Measurements from ENCODE around the gene CDT1.
"Not testable (repeated sequence)": the region's sequence is repeated elsewhere in the genome, so short reads cannot be mapped to it uniquely, and the experiment has no call there.

The CDT1 gene

DNA sequence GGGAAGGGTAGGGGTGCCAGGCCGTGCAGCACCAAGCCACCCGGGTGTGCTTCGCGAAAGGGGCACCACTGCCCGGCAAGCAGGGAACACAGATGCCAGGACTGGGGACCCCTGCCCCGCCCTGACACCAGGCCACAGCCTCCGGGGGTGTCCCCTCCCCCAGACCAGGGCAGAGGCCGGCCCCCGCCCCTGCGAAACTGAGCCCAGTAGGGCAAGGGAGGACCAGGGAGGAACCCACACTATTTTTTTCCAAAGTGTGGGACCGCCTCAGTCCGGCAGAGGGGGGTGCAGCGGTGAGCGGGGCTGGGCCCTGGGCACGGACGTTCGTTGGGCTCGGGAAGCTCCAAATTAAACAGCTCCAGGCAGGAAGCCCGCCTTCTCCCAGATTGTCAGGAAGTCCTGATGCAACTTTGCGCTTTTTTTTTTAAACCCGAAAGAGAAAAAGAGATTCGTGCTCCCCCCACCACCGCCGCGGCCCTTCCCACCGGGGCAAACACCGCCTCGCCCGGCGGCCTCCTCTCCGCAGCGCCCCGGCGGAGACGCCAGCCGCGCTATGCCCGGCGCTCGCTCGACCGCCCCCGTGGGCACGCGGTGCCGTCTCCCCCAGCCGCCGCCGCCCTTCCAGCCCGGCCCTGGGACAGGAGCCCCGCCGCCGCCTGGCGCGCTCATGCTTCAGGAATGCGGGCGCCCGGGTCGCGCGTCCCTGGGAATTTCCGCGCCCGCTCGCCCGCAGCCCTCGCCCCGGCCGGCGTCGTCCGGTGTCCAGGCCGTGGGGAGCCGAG is 19.3 kb upstream of the CDT1 start:
- no peak for DNase-seq

DNA sequence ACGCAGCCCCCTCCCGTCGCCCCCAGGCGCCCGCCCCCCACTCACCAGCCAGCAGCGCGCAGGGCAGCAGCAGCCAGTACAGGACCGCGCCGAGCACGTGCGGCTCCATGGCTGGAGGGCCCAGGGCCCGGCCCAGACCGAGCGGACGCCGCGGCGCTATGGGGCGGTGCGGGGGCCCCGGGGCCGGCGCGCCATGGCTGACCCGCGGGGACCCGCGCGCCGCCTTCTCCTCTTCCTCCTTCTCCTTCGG is 18.8 kb upstream of the CDT1 start:
- no peak for DNase-seq

DNA sequence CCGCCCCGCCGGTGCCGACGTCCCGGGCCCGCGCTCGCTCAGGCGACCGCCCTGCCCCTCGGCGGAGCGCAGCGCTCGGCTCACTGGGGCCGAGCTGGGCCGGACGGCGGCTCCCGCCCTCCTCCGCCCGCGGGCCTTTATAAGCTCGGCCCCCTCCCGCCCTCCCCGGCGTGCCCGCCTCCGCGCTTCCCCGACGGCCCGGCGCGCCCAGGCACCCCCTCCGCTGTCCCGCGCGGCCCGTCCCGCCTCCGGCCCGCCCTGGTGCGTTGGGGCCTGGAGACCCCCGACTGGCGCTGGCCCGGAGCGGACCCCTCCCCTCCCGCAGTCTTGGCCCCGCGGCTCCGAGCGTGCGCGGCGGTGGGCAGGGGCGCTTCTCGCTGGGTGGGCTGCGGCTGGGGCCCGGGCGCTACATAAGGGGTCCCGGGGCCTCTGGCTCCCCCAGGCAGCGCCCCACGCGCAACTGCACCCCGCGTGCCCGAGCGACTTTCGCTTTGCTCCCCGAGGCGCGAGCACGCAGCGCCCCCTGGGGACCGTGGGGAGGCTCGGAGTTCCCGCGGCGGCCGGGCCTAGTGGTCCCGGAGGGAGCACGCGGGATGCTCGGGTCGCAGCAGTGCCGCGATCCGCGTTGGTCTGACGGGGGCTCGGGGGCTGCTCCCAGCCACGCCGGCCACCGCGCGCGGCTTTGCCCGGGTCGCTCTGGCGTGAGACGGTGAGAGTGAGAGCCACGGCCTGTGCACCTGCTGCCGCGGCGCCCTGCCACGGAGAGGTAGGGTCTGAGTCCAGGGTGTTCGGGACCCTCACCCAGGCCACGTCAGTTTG is 18.3 kb upstream of the CDT1 start, which contains the start of gene PIEZO1:
PIEZO1 (minus strand) TSS at position 115 of the 819 bp plus-strand sequence. CDS start 256 bp downstream, outside the sequence.
- no peak for DNase-seq

DNA sequence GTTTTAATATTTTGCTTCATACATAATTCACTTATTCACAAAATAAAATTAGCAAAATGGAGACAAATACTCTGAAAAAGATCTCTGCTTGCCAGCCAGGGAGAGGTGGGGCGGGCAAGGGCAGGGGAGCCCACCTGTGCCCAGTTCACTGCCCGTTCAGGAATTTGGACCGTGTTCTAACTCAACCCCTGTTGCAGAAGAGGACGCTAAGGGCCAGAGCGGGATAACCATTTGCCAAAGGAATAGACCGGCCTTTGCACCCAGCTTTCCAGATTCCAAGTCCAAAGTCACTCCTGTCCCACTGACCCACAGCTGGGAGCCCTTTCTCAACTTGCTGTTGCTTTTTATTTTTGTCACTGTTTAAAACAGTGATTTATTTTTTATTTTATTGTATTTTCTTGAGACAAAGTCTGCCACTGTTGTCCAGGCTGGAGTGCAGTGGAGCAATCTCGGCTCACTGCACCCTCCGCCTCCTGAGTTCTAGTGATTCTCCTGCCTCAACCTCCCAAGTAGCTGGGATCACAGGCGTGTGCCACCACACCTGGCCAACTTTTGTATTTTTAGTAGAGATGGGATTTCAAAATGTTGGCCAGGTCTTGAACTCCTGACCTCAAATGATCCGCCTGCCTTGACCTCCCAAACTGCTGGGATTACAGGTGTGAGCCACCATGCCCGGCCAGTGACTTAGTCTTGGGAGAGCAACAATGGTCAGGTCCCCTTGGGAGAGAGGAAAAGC is 15.8 kb upstream of the CDT1 start:
- DNase-seq, result no peak

DNA sequence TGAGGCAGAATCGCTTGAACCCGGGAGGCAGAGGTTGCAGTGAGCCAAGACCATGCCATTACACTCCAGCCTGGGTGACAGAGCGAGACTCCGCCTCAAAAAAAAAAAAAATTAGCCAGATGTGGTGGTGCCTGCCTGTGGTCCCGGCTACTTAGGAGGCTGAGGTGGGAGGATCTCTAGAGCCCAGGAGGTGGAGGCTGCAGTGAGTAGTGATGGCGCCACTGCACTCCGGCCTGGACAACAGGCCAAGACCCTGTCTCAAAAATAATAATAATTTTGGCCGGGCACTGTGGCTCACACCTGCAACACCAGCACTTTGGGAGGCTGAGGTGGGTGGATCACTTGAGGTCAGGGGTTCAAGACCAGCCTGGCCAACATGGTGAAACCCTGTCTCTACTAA is 14.8 kb upstream of the CDT1 start:
- DNase-seq, result not testable (repeated sequence)

DNA sequence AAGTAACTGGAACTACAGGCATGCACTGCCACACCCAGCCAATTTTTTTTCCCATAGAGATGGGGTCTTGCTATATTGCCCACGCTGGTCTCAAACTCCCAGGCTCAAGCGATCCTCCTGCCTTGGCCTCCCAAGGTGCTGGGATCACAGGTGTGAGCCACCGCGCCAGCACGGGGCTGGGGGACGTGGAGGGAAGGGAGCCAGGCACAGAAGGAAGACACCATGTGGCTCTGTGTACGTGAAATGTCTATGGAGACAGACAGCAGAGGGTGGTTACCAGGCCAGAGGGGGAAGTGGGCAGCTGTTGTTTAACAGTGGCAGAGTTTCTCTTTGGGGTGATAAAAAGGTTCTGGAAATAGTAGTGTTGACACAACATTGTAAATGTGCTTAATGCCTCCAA is 14.0 kb upstream of the CDT1 start:
- DNase-seq, result no peak

DNA sequence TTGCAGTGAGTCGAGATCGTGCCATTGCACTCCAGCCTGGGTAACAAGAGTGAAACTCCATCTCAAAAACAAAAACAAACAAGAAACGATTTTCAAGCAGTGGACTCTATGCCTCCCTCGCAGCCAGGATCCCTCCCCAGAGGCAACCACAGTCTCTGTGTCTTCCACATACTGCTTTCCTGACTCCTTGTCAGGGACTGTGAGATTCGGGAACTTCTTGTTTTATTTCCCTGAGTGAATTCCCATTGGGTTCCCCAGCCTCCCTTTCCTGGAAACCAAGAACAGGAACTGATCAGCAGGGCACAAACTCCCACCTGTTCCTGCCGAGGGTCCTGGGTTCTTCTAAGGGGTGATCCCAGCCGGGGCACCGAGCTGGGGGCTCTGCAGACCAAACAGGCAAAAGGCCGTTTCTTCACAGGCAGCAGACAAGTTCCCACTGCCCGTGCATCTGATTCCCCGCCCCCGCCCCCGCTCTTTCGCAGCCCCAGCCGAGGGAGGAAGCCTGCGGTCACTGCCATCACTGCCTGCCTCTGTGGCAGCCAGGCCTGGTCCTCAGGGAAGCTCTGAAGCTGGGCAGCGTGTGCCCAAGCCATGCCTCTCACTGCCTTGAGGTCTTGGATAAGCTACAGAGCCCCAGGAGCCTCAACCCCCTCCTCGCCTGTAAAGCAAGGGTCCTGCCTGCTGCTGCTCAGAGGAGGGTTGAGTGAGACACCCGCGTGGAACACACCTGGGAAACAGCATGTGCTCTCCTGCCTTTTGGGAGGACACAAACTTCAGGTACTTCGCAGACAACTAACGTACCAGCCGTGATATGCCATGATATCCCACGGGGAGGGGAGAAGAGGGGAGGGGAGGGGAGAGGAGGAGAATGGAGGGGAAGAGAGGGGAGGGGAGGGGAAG is 13.0 kb upstream of the CDT1 start:
- DNase-seq, result no peak

DNA sequence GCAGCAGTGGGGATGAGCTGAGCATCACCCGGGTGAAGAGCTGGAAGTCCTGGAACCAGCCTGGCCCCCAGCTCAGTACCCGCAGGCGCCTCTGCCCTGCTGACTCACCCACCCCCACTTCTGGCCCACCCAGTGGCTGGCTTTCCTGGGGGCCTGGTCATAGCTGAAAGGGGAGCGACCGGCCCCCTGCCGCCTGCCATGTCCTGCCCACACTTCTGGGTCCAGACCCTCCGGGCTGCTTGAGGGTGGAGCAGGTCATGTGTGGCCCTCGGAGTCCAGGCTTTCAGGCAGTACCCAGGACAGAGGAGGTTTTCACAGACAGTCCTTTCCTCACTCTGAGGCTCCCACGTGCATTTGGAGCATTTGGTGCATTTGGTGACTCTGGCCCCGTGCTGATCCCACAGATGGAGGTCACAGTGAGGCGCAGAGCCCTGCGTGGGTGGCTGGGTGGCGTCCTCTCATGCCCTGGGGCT is 11.5 kb upstream of the CDT1 start:
- no peak for DNase-seq

DNA sequence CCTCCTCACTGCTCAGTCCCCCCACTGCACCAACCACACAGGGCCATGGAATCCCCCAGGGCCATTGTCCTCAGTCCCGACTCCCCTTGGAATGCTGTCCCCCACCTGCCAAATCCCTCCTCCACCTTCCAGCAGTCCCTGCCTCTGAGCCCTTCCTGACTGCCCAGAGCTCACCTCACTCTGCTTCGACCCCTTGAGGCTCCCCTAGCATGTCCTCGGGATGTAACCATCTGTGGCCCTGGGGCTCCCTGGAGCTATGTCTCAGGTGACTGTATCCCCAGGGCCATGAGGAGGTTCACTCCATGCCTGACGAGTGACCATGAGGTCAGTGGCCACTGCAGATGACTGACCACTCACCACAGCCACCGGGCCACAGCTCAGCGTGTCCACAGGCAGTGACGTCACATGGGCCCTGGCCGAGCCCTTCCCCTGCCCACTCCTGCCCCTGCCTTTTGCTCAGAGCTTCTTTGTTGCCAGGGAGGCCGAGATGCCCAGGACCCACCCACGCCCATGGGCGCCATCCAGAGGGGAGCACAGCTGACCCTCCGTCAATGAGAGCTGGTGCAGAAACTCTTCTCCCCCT is 10.8 kb upstream of the CDT1 start:
- DNase-seq, result no peak

DNA sequence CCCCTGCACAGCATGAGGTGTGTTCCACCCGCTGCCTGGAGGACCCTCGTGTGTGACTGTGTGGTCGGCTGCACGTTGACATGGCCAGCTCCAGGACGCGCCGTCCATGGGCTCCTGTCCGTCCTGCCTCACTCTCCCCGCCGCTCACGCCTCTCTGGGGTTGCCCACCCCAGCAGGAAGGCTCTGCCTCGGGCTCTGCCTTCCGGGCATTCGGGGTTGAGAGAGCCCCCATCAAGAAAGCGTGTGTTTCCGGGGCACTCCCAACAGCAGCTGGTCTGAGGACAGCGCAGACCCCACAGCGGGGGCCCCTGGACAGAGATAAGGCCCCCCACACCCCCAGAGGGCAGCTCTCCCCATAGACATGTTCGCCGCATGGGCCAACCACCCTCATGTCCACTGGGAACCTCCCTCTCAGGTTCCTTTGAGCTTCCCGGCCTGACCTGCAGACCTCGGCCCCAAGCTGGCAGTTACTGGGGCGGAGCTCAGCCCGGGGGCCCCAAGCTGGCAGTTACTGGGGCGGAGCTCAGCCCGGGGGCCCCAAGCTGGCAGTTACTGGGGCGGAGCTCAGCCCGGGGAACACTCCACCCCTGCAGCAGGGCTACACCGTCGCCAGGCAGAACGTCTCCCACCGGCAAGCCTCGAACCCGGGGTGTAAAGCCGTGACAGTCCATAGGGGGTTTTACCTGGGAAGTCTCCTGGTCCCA is 10.2 kb upstream of the CDT1 start:
- no peak for DNase-seq

DNA sequence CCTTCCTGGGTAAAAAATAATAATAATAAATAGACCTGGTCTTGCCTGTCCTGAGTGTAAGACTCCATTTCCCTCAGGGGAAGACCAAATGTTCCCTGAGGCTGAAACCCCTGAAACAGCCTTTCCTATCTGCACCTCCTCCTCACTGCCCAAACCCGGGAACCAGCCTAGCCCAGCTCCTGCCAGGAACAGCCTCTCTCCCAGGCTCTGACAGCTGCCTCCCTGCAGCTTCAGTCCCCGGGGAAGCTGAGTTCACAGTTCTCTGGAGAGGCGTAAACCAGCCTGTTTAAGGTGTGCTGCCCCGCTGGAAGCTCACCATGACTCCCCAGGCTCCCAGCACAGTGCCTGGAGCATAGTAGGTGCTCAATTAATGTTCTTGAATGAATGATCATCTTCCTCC is 7.3 kb upstream of the CDT1 start:
- no peak for DNase-seq

DNA sequence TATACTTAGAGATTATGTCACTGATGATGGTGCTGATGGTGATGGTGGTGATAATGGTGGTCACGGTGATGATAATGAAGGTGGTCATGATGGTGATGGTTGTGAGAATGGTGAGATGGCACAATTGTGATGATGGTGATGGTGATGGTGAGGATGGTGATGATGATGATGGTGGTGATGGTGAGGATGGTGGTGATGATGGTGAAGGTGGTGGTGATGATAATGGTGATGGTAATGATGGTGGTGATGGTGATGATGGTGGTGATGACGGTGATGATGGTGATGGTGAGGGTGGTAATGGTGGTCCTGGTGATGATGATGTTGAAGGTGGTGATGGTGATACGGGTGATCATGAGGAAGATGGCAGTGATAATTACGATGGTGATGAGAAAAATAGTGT is 5.5 kb upstream of the CDT1 start:
- DNase-seq, result no peak

DNA sequence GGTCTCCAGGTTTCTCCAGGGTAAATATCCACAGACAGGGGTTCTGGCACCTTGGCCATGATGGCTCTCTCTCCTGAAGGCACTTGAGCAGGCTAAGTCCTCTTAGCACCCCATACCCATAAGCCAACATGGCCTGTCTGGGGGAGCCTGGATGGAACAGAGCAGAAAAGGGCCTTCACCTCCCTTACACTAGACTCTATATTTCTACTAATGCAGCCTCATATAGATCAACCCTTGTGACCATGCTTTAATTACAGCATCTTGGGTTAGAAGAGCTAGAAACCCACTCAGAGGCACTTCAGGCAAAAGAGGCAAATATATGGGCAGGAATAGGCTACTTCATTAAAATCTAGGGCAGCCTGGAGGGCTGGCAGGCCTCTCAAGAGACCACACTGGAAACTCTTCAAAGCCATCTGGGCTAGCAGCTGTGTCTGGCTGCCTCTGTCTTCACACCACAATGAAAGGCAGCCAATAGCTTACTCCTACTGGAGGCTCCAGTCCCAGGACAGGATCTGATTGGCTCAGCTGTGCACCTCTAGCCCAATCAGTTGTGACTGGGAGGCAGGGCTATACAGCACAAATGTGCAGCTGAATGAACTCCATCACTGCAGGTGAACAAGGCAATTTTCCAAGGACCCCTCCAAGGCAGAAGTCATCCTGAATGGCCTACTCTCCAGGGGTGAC is 4.7 kb upstream of the CDT1 start:
- DNase-seq, result peak; percentile 90

DNA sequence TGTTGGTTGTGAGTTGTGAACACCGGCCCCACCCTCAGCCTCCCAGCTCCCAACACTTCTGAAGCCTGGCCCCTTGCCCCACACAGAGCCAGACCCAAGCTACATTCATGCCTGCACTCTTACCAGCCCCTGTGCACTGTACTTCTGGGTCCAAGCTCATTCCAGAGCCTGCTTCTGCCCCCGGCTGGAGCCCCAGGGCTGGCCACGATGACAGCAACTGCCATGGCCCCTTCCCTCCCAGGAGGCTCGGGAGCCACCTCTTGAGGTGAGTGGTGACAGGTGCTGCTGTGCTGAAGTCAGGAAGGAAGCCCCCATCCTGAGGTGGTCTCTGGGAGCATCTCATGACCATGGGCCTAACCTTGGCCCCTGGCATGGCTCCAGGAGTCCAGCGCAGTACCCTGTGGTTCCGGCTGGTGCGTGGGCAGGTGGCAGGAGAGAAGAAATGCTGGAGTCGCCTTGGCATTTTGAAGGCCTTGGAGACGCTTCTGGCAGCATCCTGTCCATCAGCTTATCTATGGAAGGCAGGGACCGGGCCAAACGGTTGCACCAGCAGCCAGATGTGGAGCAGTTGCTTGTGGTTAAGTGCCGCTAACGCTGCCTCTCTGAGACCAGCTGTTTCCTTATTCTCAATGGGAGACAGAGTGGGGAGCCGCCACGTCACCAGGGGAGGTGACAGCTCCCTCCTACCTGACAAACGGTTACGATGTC is 3.9 kb upstream of the CDT1 start:
- DNase-seq, result no peak

DNA sequence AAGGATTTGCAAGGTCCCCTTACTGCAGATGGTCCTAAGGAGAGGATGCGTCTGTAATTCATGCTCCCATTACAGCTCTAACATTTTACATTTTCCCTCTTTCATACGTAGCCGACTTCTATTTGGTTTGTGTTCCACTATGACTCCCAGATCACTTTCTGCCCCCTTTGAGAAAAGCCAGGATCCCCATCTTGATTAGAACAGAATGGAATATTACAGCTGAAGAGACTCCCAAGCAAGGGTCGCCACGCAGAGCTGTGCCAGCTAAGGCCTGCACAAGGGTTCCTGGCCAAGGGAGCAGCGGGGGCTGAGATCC is 3.4 kb upstream of the CDT1 start:
- DNase-seq, result no peak

DNA sequence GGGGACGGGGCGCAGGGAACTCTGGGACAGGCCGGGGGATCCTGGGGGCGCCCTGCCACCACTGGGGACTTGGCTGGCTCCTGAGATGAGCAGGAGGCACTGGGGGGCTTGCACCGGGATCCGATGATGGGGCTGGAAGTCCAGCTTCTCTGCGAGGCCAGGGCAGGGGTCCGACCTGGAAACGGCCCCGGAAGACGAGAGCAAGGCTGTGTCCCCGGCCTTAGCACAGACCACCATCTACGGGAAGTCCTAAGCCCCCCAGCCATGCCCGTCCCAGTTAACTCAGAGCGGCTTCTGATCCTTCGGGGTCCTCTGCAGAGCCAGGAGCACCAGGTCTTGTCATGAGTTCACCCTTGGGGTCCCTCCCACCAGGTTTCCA is 573 bp downstream of the CDT1 start:
- DNase-seq, result no peak

DNA sequence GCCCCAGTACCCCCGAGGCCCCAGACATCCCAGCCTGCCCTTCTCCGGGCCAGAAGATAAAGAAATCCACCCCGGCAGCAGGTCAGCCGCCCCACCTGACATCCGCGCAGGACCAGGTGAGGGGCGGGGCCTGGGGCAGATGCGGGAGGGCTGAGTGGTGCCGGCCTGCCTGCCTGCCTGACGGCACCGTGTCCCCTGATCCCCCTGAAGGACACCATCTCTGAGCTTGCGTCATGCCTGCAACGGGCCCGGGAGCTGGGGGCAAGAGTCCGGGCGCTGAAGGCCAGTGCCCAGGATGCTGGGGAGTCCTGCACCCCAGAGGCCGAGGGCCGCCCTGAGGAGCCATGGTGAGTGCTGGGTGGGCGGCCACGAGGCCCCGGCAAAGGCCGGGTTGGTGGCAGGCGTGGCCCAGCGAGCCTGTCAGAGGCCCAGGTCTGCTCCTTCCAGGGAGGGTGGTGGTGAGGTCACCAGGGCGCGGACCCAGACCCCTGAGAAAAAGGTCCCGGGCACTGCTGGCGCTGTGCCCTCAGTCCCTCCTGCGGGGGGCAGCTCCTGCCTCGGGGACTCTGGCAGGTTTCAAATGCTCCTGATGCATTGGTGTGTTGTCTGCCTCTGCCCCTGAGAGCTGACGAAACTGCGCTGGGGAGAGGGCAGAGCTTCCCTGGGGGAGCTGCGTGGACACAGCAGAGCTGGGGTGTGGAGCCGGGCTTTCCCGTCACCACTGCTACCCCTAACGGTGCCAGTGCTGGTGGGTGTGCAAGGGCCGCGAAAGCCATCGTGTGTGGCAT is 1.2 kb downstream of the CDT1 start:
- no peak for DNase-seq

DNA sequence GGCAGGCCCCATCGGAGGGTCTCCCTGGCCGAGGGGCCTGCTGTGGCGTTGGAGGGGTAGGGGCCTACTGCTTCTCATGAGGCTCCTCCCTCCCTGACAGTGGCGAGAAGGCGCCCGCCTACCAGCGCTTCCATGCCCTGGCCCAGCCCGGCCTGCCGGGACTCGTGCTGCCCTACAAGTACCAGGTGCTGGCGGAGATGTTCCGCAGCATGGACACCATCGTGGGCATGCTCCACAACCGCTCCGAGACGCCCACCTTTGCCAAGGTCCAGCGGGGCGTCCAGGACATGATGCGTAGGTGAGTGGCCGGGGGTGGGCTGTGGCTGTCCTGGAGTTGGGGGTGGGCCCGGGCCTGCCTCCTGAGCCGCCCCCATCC is 1.7 kb downstream of the CDT1 start:
- no peak for DNase-seq

DNA sequence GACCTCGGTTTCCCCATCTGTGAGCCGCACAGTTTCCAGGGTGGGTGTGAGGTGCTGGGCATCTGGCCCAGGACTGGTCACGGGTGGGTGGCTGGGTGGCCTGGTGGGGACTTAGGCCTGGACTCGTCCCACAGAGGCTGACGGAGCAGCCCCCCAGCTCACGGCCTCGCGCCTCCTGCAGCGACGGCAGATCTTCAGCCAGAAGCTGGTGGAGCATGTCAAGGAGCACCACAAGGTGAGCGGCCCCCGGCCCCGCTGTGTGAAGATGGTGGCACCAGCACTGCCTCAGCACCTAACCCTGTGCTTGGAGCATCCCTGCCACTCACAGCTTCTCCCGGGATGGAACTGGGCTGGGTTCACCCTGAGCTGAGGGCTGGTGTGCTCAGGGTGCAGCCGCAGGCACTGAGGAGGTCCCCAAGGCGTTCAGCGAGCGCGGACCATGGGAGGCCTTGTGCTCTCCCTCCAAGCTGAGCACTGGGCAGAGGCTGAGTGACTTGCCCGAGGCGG is 2.4 kb downstream of the CDT1 start:
- DNase-seq, result no peak
